ENCODE results near the gene PTPN13.

DNA sequence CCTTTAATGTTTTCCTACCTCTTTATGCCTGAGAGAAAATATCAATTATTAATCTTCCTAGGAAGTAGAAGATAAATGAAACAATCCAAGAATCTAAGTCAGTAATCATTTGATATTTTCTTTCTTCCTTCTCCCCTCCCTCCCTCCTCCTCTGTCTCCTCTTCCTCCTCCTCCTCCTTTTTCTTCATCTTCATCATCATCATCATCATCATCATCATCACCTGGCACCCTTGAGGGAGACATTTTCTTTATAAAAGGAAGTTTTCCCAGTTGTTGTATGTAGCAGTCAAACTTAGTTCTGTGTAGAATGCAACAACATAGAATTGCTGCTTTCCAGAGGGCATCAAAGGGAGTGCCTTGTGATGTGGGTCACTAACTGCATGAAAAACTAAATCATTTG, 155.0 kb downstream of the PTPN13 start:
- TF ChIP-seq, protein P1, sequence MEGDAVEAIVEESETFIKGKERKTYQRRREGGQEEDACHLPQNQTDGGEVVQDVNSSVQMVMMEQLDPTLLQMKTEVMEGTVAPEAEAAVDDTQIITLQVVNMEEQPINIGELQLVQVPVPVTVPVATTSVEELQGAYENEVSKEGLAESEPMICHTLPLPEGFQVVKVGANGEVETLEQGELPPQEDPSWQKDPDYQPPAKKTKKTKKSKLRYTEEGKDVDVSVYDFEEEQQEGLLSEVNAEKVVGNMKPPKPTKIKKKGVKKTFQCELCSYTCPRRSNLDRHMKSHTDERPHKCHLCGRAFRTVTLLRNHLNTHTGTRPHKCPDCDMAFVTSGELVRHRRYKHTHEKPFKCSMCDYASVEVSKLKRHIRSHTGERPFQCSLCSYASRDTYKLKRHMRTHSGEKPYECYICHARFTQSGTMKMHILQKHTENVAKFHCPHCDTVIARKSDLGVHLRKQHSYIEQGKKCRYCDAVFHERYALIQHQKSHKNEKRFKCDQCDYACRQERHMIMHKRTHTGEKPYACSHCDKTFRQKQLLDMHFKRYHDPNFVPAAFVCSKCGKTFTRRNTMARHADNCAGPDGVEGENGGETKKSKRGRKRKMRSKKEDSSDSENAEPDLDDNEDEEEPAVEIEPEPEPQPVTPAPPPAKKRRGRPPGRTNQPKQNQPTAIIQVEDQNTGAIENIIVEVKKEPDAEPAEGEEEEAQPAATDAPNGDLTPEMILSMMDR (conservative IDR thresholded peaks at IDR 0.05; ENCODE audit: low read length), result no peak
- TF ChIP-seq EZH2phosphoT487 (IDR thresholded peaks at IDR 0.05; ENCODE audit: borderline replicate concordance), result no peak

Data from Loucy (cell line).